Endothelial cell of umbilical vein (primary cell): ENCODE data around the gene SLC16A5. TPM values are rescaled to one million over a fixed set of nuclear protein-coding genes. Genes with fewer than 3 reads are reported as not detected.

Experiments used
- BruUV-seq: library from RNA; stranded (reverse); fragments of 400-500 nt; replicated peaks from 2 replicates; lab custom pipeline; 2021; lab: Mats Ljungman, UMichigan
- CTCF ChIA-PET: fragments of 300-600, 350-600 bp; sonication (Branson Sonifier 250); formaldehyde crosslinking; loops from one replicate; lab custom pipeline; 2021; ENCODE audit warnings: antibody characterized with exemption, inconsistent platforms; lab: Charles Lee
- POLR2A ChIA-PET: fragments of 300-600, 350-600 bp; sonication (Branson Sonifier 250); formaldehyde crosslinking; loops from one replicate; lab custom pipeline; 2021; ENCODE audit warnings: antibody characterized with exemption, inconsistent platforms; lab: Charles Lee
- DNase-seq: peaks from one replicate; pipeline ENCODE4 v3.0.0-alpha.2; 2011; ENCODE audit warnings: low read depth, low spot score
- FAIRE-seq: peaks from 2 replicates; lab custom pipeline; 2011; peaks lifted over from hg19 to GRCh38; lab: Jason Lieb, UNC
- H2AFZ ChIP-seq: 2 replicates; pipeline ENCODE4 v1.6.0; 2012; ENCODE audit warnings: low read depth, low read length, control low read depth, inconsistent platforms
- H3K27ac ChIP-seq: 2 replicates; pipeline ENCODE4 v1.5.1; 2011; ENCODE audit warnings: low read depth, mild to moderate bottlenecking, control low read depth, low read length, moderate library complexity; ENCODE audit not compliant: insufficient read depth
- H3K27me3 ChIP-seq, 2 experiments: 2 replicates each; pipeline versions ENCODE4 v1.6.0 to v1.6.1; 2011; ENCODE audit warnings: low read length in 2 of 2, mixed read lengths in 1 of 2; ENCODE audit not compliant: control insufficient read depth in 2 of 2, insufficient read depth in 2 of 2
- H3K36me3 ChIP-seq, 2 experiments: 2 replicates in 1 of 2; 3 replicates in 1 of 2; pipeline ENCODE4 v1.5.1; 2011; ENCODE audit warnings: low read length in 2 of 2, mild to moderate bottlenecking in 1 of 2, moderate library complexity in 1 of 2; ENCODE audit not compliant: control insufficient read depth in 2 of 2, insufficient read depth in 2 of 2; ENCODE audit errors: extremely low read depth in 1 of 2
- H3K4me1 ChIP-seq: 3 replicates; pipeline ENCODE4 v1.5.1; 2011; ENCODE audit warnings: mild to moderate bottlenecking, low read length; ENCODE audit not compliant: control insufficient read depth, insufficient read depth; ENCODE audit errors: extremely low read depth
- H3K4me2 ChIP-seq: 2 replicates; pipeline ENCODE4 v1.6.1; 2011; ENCODE audit warnings: low read length, control low read depth, mixed read lengths; ENCODE audit not compliant: insufficient read depth
- H3K4me3 ChIP-seq, 3 experiments: fragments of 200-600 bp in 1 of 3; sonication (generic), shearing (Covaris generic) in 1 of 3; replicated peaks in 1 of 3; 2 replicates each; pipeline ENCODE4 v1.5.1; 2011 to 2016; ENCODE audit warnings: control low read depth in 3 of 3, low read length in 3 of 3, mild to moderate bottlenecking in 2 of 3, inconsistent platforms in 1 of 3, low read depth in 1 of 3, moderate library complexity in 1 of 3; ENCODE audit not compliant: insufficient read depth in 1 of 3
- H3K79me2 ChIP-seq: 2 replicates; pipeline ENCODE4 v1.6.0; 2012; ENCODE audit warnings: low read length, inconsistent platforms; ENCODE audit not compliant: control insufficient read depth, insufficient read depth
- H3K9ac ChIP-seq: replicated peaks from 2 replicates; pipeline ENCODE3; 2011; ENCODE audit warnings: low read length, control low read depth; ENCODE audit not compliant: insufficient read depth; ENCODE audit errors: extremely low read depth
- H3K9me1 ChIP-seq: replicated peaks from 3 replicates; pipeline ENCODE4 v1.6.0; 2011; ENCODE audit warnings: mild to moderate bottlenecking, low read length; ENCODE audit not compliant: control insufficient read depth, insufficient read depth; ENCODE audit errors: extremely low read depth
- H3K9me3 ChIP-seq: replicated peaks from 2 replicates; pipeline ENCODE4 v1.5.1; 2012; ENCODE audit warnings: low read length, inconsistent platforms; ENCODE audit not compliant: control insufficient read depth, insufficient read depth
- H4K20me1 ChIP-seq: replicated peaks from 2 replicates; pipeline ENCODE3; 2011; ENCODE audit warnings: mild to moderate bottlenecking, low read length; ENCODE audit not compliant: control insufficient read depth, insufficient read depth; ENCODE audit errors: extremely low read depth
- CTCF ChIP-seq, 2 donors: IDR thresholded peaks; 1 replicate in 1 of 2; 2 replicates in 1 of 2; pipeline ENCODE4 v1.5.1; 2011; ENCODE audit warnings: low read length in 2 of 2, mild to moderate bottlenecking in 2 of 2, moderate library complexity in 2 of 2, control low read depth in 1 of 2, inconsistent platforms in 1 of 2, low read depth in 1 of 2; ENCODE audit not compliant: insufficient read depth in 1 of 2; ENCODE audit errors: extremely low read depth in 1 of 2
- EZH2 ChIP-seq: IDR thresholded peaks from 2 replicates; pipeline ENCODE4 v1.6.1; 2012; ENCODE audit warnings: borderline replicate concordance, low read depth, mild to moderate bottlenecking, moderate library complexity, low read length, inconsistent platforms; ENCODE audit not compliant: severe bottlenecking
- FOS ChIP-seq: IDR thresholded peaks from 2 replicates; pipeline ENCODE4 v1.6.1; 2011; ENCODE audit warnings: mild to moderate bottlenecking, low read length, moderate library complexity, borderline replicate concordance; ENCODE audit not compliant: insufficient read depth
- GATA2 ChIP-seq: IDR thresholded peaks from 2 replicates; pipeline ENCODE4 v1.7.0; 2011; ENCODE audit warnings: low read depth, mild to moderate bottlenecking, moderate library complexity, mixed read lengths, low read length; ENCODE audit not compliant: insufficient read length, insufficient read depth
- JUN ChIP-seq: IDR thresholded peaks from 2 replicates; pipeline ENCODE4 v1.6.1; 2011; ENCODE audit warnings: borderline replicate concordance, low read depth; ENCODE audit not compliant: insufficient read length, insufficient read depth
- MAX ChIP-seq: IDR thresholded peaks from 2 replicates; pipeline ENCODE4 v1.6.1; 2011; ENCODE audit not compliant: insufficient read depth, insufficient read length
- MYC ChIP-seq: IDR thresholded peaks from one replicate; pipeline ENCODE4 v1.6.1; 2011; ENCODE audit warnings: mild to moderate bottlenecking, low read depth, low read length
- POLR2A ChIP-seq: IDR thresholded peaks from 2 replicates; pipeline ENCODE4 v1.6.1; 2012; ENCODE audit warnings: low read depth, mild to moderate bottlenecking, control low read depth, low read length
- POLR2AphosphoS5 ChIP-seq: IDR thresholded peaks from 2 replicates; pipeline ENCODE4 v1.6.1; 2012; ENCODE audit warnings: low read depth, mild to moderate bottlenecking, control low read depth, low read length, moderate library complexity; ENCODE audit not compliant: insufficient read depth
- dilution Hi-C: fragments of 300-500 bp; cut with MboI; formaldehyde crosslinking; loops from one replicate; pipeline ENCODE4 v1.15.0; 2019; ENCODE audit warnings: low sequenced_read_pairs; ENCODE audit not compliant: extremely low pct_ligation_motif_present
- intact Hi-C: fragments of 100-400 bp; cut with micrococcal nuclease; formaldehyde crosslinking; loops from one replicate; pipeline ENCODE4 v1.10.0; 2022
- polyA plus RNA-seq, 4 experiments: library from polyadenylated mRNA; depleted of rRNA in 3 of 4; stranded (reverse) in 3 of 4; unstranded in 1 of 4; fragments of >200 nt; gene quantifications; 2 replicates each; pipeline versions ENCODE4 v1.2.1 to v1.2.3, GENCODE V29; 2011 to 2012; ENCODE audit warnings: missing spikeins in 1 of 4
- total RNA-seq: library from RNA; stranded (reverse); gene quantifications from 2 replicates; pipeline ENCODE4 v1.2.3, GENCODE V29; 2021

Gene SLC16A5
- total and polyA plus RNA-seq, 2 donors (not counting 3 experiments of a cell fraction or from before 2014, with no cell fraction given), result 16.4 to 23.3 TPM

GRCh38 chr17:75138519-75138918, 50.8 kb downstream of the SLC16A5 start:
- no peaks in the 10 kb centered on the region for H4K20me1 ChIP-seq
- intact Hi-C loops, result no loop called here
- no peaks in the 10 kb centered on the region for H3K27me3 ChIP-seq
- CTCF ChIA-PET, result interaction anchor here (0.7 kb wide), 1 partner anchor 25 kb away, joined by 3 read pairs; no protein-coding TSS in a partner anchor
- no peak overlapping the region for H3K4me2 ChIP-seq
- no peak overlapping the region for H3K27ac ChIP-seq
- DNase-seq (no peak), FAIRE-seq (no peak)
- no peak overlapping the region for H3K4me3 ChIP-seq
- no peak overlapping the region for H2AFZ ChIP-seq
- H3K4me1 ChIP-seq, result peaks cover 2% of the 10 kb centered on the region
- no peaks in the 10 kb centered on the region for H3K9me3 ChIP-seq
- dilution Hi-C loops, result no loop called here
- no peak overlapping the region for H3K9ac ChIP-seq
- TF ChIP-seq FOS, result no peak
- TF ChIP-seq MAX, result no peak
- TF ChIP-seq POLR2A, result no peak
- TF ChIP-seq CTCF (IDR thresholded peaks at IDR 0.05; ENCODE audit: extremely low read depth in 1 of 2, insufficient read depth in 1 of 2, low read depth in 1 of 2, low read length in 2 of 2), result no peak
- TF ChIP-seq MYC, result no peak
- TF ChIP-seq POLR2AphosphoS5, result no peak
- TF ChIP-seq JUN, result no peak
- TF ChIP-seq EZH2, result no peak
- TF ChIP-seq GATA2, result no peak
- peaks cover 12% of the 10 kb centered on the region for H3K79me2 ChIP-seq
- H3K9me1 ChIP-seq, result no peaks in the 10 kb centered on the region
- POLR2A ChIA-PET, result no interaction called here
- no TSS peak for BruUV-seq
- peaks cover 16% of the 10 kb centered on the region in 2 experiments for H3K36me3 ChIP-seq
